B cell (primary cell): ENCODE results near the gene PARD6G.

Source experiments
- EZH2 ChIP-seq: IDR thresholded peaks from 2 replicates; pipeline ENCODE4 v1.6.1; 2012; ENCODE audit warnings: borderline replicate concordance, low read depth, mild to moderate bottlenecking, moderate library complexity, low read length; ENCODE audit not compliant: insufficient read depth, poor library complexity, severe bottlenecking
- TF ChIP-seq, protein P1 (sequence below): fragments of 200-600 bp; IDR thresholded peaks from one replicate; pipeline ENCODE4 v1.8.0; 2022; ENCODE audit warnings: antibody characterized with exemption, mild to moderate bottlenecking

DNA sequence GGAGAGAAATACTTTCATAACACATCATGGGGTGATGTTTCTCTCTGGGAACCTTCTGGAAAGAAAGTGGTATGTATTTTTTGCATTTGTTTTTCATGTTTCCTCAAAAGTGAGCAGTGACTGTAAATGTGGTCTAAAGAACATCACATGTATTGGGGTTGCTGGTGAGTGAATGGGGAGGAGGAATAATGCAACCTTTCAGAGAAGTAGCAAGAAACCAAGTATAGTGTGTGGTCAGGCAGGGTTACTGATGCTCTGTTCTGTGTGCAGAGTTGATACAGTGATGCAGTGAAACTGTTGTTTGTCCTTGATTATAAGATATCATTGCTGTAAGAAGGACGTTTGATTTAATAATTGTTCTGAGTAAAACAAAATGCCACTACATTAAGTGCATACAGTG, 114.2 kb downstream of the PARD6G start:
- TF ChIP-seq, protein P1, sequence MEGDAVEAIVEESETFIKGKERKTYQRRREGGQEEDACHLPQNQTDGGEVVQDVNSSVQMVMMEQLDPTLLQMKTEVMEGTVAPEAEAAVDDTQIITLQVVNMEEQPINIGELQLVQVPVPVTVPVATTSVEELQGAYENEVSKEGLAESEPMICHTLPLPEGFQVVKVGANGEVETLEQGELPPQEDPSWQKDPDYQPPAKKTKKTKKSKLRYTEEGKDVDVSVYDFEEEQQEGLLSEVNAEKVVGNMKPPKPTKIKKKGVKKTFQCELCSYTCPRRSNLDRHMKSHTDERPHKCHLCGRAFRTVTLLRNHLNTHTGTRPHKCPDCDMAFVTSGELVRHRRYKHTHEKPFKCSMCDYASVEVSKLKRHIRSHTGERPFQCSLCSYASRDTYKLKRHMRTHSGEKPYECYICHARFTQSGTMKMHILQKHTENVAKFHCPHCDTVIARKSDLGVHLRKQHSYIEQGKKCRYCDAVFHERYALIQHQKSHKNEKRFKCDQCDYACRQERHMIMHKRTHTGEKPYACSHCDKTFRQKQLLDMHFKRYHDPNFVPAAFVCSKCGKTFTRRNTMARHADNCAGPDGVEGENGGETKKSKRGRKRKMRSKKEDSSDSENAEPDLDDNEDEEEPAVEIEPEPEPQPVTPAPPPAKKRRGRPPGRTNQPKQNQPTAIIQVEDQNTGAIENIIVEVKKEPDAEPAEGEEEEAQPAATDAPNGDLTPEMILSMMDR = no peak
- no peak for TF ChIP-seq EZH2
